ENCODE measurements around the gene COL27A1. TPM values are rescaled to one million over a fixed set of nuclear protein-coding genes. Genes with fewer than 3 reads are reported as not detected.

COL27A1 gene
- total RNA-seq, 1 donor, result 0.21 TPM

- H3K9me3 ChIP-seq (ENCODE audit: low read depth, low read length), result no peaks in the 10 kb centered on the region
- H3K4me3 ChIP-seq (ENCODE audit: low read length), result no peak overlapping the region
- no peaks in the 10 kb centered on the region for H3K4me1 ChIP-seq (ENCODE audit: insufficient read depth, low read length)
- no peaks in the 10 kb centered on the region for H3K27me3 ChIP-seq (ENCODE audit: insufficient read depth, low read length)
Observed at GRCh38 chr9:114207034-114207810, 51.9 kb downstream of the COL27A1 start.

- no peaks in the 10 kb centered on the region for H3K27me3 ChIP-seq (ENCODE audit: insufficient read depth, low read length)
- no peaks in the 10 kb centered on the region for H3K4me1 ChIP-seq (ENCODE audit: insufficient read depth, low read length)
- no peaks in the 10 kb centered on the region for H3K9me3 ChIP-seq (ENCODE audit: low read depth, low read length)
- no peak overlapping the region for H3K4me3 ChIP-seq (ENCODE audit: low read length)
Observed at GRCh38 chr9:114207845-114208244, 52.5 kb downstream of the COL27A1 start.

- H3K4me3 ChIP-seq (ENCODE audit: low read length), result no peak overlapping the region
- H3K9me3 ChIP-seq (ENCODE audit: low read depth, low read length), result no peaks in the 10 kb centered on the region
- H3K27me3 ChIP-seq (ENCODE audit: insufficient read depth, low read length), result no peaks in the 10 kb centered on the region
- H3K4me1 ChIP-seq (ENCODE audit: insufficient read depth, low read length), result no peaks in the 10 kb centered on the region
Observed at GRCh38 chr9:114209151-114209550, 53.8 kb downstream of the COL27A1 start.

GRCh38 chr9:114210136-114210535 is 54.8 kb downstream of the COL27A1 start:
- Histone ChIP-seq H3K4me3 (ENCODE audit: low read length) (no peak overlapping the region), H3K27me3 (ENCODE audit: insufficient read depth, low read length) (no peaks in the 10 kb centered on the region), H3K9me3 (ENCODE audit: low read depth, low read length) (no peaks in the 10 kb centered on the region), H3K4me1 (ENCODE audit: insufficient read depth, low read length) (no peaks in the 10 kb centered on the region)

GRCh38 chr9:114210691-114211276 is 55.4 kb downstream of the COL27A1 start:
- Histone ChIP-seq H3K9me3 (ENCODE audit: low read depth, low read length) (no peaks in the 10 kb centered on the region), H3K27me3 (ENCODE audit: insufficient read depth, low read length) (no peaks in the 10 kb centered on the region), H3K4me3 (ENCODE audit: low read length) (no peak overlapping the region)

GRCh38 chr9:114212826-114213225 is 57.5 kb downstream of the COL27A1 start:
- H3K4me3 ChIP-seq (ENCODE audit: low read length), result no peak overlapping the region
- H3K27me3 ChIP-seq (ENCODE audit: insufficient read depth, low read length), result no peaks in the 10 kb centered on the region
- H3K4me1 ChIP-seq (ENCODE audit: insufficient read depth, low read length), result no peaks in the 10 kb centered on the region
- H3K9me3 ChIP-seq (ENCODE audit: low read depth, low read length), result no peaks in the 10 kb centered on the region

More at GRCh38 chr9:114210691-114211276, 55.4 kb downstream of the COL27A1 start:
- no peaks in the 10 kb centered on the region for H3K4me1 ChIP-seq (ENCODE audit: insufficient read depth, low read length)

GRCh38 chr9:114213566-114213965 is 58.2 kb downstream of the COL27A1 start:
- Histone ChIP-seq H3K4me1 (ENCODE audit: insufficient read depth, low read length) (no peaks in the 10 kb centered on the region), H3K4me3 (ENCODE audit: low read length) (no peak overlapping the region), H3K9me3 (ENCODE audit: low read depth, low read length) (no peaks in the 10 kb centered on the region), H3K27me3 (ENCODE audit: insufficient read depth, low read length) (no peaks in the 10 kb centered on the region)

GRCh38 chr9:114214181-114214580 is 58.8 kb downstream of the COL27A1 start:
- Histone ChIP-seq H3K9me3 (ENCODE audit: low read depth, low read length) (no peaks in the 10 kb centered on the region), H3K27me3 (ENCODE audit: insufficient read depth, low read length) (no peaks in the 10 kb centered on the region), H3K4me1 (ENCODE audit: insufficient read depth, low read length) (no peaks in the 10 kb centered on the region), H3K4me3 (ENCODE audit: low read length) (no peak overlapping the region)

- H3K4me1 ChIP-seq (ENCODE audit: insufficient read depth, low read length), result no peaks in the 10 kb centered on the region
- no peaks in the 10 kb centered on the region for H3K9me3 ChIP-seq (ENCODE audit: low read depth, low read length)
- no peaks in the 10 kb centered on the region for H3K27me3 ChIP-seq (ENCODE audit: insufficient read depth, low read length)
- H3K4me3 ChIP-seq (ENCODE audit: low read length), result no peak overlapping the region
Observed at GRCh38 chr9:114214686-114215414, 59.5 kb downstream of the COL27A1 start.

- no peaks in the 10 kb centered on the region for H3K4me1 ChIP-seq (ENCODE audit: insufficient read depth, low read length)
- H3K27me3 ChIP-seq (ENCODE audit: insufficient read depth, low read length), result no peaks in the 10 kb centered on the region
- H3K9me3 ChIP-seq (ENCODE audit: low read depth, low read length), result no peaks in the 10 kb centered on the region
- H3K4me3 ChIP-seq (ENCODE audit: low read length), result no peak overlapping the region
Observed at GRCh38 chr9:114216081-114216480, 60.7 kb downstream of the COL27A1 start.

- Histone ChIP-seq H3K27me3 (ENCODE audit: insufficient read depth, low read length) (no peaks in the 10 kb centered on the region), H3K9me3 (ENCODE audit: low read depth, low read length) (no peaks in the 10 kb centered on the region), H3K4me1 (ENCODE audit: insufficient read depth, low read length) (no peaks in the 10 kb centered on the region), H3K4me3 (ENCODE audit: low read length) (no peak overlapping the region)
Observed at GRCh38 chr9:114216976-114217375, 61.6 kb downstream of the COL27A1 start.

- H3K27me3 ChIP-seq (ENCODE audit: insufficient read depth, low read length), result no peaks in the 10 kb centered on the region
Observed at GRCh38 chr9:114218264-114219120, 63.2 kb downstream of the COL27A1 start.

GRCh38 chr9:114220061-114220541 is 64.8 kb downstream of the COL27A1 start:
- Histone ChIP-seq H3K4me1 (ENCODE audit: insufficient read depth, low read length) (no peaks in the 10 kb centered on the region), H3K4me3 (ENCODE audit: low read length) (no peak overlapping the region), H3K9me3 (ENCODE audit: low read depth, low read length) (no peaks in the 10 kb centered on the region), H3K27me3 (ENCODE audit: insufficient read depth, low read length) (no peaks in the 10 kb centered on the region)

More at GRCh38 chr9:114218264-114219120, 63.2 kb downstream of the COL27A1 start:
- no peaks in the 10 kb centered on the region for H3K4me1 ChIP-seq (ENCODE audit: insufficient read depth, low read length)
- H3K9me3 ChIP-seq (ENCODE audit: low read depth, low read length), result no peaks in the 10 kb centered on the region
- H3K4me3 ChIP-seq (ENCODE audit: low read length), result no peak overlapping the region

- Histone ChIP-seq H3K4me3 (ENCODE audit: low read length) (no peak overlapping the region), H3K9me3 (ENCODE audit: low read depth, low read length) (no peaks in the 10 kb centered on the region), H3K4me1 (ENCODE audit: insufficient read depth, low read length) (no peaks in the 10 kb centered on the region), H3K27me3 (ENCODE audit: insufficient read depth, low read length) (no peaks in the 10 kb centered on the region)
Observed at GRCh38 chr9:114221706-114222465, 66.5 kb downstream of the COL27A1 start.
